H1 (cell line): ENCODE results near the gene PKD2. TPM values are rescaled to one million over a fixed set of nuclear protein-coding genes. Genes with fewer than 3 reads are reported as not detected.

Source experiments
- NANOG ChIP-seq: IDR thresholded peaks from 2 replicates; pipeline ENCODE4 v1.6.1; 2011; ENCODE audit warnings: low read length, low read depth, mild to moderate bottlenecking, inconsistent platforms; ENCODE audit not compliant: insufficient read depth, poor library complexity, severe bottlenecking
- polyA plus RNA-seq, 7 experiments: library from polyadenylated mRNA; depleted of rRNA in 3 of 7; stranded (reverse) in 5 of 7; unstranded in 2 of 7; fragments of >200 nt in 5 of 7; fragments of 200-250 nt in 2 of 7; gene quantifications; 1 replicate in 5 of 7; 2 replicates in 1 of 7; 4 replicates in 1 of 7; pipeline versions ENCODE4 v1.2.1 to v1.2.3, GENCODE V29; 2011 to 2013; ENCODE audit warnings: missing spikeins in 2 of 7, mixed read lengths in 2 of 7
- total RNA-seq: library from RNA; stranded (reverse); fragmentation: NEBNext Ultra II Directional; extraction: Animal tissue kit (Norgen Biotek cat#: 25700); gene quantifications from 2 replicates; pipeline ENCODE4 v1.2.1, GENCODE V29; 2021

PKD2 gene
- total and polyA plus RNA-seq, 2 of the 8 experiments (the other 6 are each of a cell fraction or from before 2014, with no cell fraction given) = 16.0 to 32.0 TPM

- no peak for TF ChIP-seq NANOG
- TF ChIP-seq, all 59 proteins: peak for 0
Measured at GRCh38 chr4:88062843-88063242, 55.4 kb downstream of the PKD2 start (continued).
